NCI-H526 treated with DMSO at 0.1 percent for 48 hours (cell line): ENCODE data around the gene OR51E1.

Source experiments
- DNase-seq: peaks from one replicate; lab custom pipeline; 2025; lab: John Stamatoyannopoulos, UW

OR51E1 gene, protein sequence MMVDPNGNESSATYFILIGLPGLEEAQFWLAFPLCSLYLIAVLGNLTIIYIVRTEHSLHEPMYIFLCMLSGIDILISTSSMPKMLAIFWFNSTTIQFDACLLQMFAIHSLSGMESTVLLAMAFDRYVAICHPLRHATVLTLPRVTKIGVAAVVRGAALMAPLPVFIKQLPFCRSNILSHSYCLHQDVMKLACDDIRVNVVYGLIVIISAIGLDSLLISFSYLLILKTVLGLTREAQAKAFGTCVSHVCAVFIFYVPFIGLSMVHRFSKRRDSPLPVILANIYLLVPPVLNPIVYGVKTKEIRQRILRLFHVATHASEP

DNA sequence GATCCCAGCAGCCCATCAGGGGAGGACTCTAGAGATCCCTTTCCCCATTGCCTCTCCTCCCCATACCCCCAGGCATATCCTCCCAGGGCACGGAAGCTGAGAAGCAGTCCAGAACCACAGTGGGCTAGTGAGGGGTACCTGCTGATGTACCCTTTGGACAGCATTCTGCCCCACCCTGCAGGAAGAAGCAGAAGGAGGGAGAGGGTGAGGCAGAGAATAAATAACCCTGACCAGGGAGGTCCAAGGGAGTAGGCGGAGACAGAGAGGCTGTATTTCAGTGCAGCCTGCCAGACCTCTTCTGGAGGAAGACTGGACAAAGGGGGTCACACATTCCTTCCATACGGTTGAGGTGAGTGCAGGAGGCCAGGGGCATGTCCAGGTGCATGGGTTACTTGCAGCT is at the start of gene OR51E1:
TSS of gene OR51E1 (plus strand) at position 301 of the 400 bp plus-strand sequence. CDS start 8,545 bp downstream, outside the sequence.
- no peak for DNase-seq

DNA sequence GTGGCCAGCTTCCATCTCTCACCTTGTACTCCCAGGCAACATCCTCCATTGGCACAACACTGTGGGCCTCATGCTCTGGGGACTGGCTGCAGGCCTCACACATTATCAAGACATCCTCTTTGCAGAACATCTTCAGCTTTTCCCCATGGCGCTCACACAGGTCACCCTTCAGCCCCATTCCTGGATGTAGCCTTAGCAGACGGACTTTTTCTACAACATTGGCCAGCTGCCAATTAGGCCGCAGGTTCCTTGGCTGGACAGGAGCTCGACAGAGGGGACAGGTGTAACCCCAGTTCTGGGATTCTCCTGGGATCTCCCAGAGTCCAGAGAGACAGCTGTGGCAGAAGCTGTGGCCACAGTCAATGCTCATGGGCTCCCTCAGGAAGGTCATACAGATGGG is 38.7 kb upstream of the OR51E1 start:
- no peak for DNase-seq

DNA sequence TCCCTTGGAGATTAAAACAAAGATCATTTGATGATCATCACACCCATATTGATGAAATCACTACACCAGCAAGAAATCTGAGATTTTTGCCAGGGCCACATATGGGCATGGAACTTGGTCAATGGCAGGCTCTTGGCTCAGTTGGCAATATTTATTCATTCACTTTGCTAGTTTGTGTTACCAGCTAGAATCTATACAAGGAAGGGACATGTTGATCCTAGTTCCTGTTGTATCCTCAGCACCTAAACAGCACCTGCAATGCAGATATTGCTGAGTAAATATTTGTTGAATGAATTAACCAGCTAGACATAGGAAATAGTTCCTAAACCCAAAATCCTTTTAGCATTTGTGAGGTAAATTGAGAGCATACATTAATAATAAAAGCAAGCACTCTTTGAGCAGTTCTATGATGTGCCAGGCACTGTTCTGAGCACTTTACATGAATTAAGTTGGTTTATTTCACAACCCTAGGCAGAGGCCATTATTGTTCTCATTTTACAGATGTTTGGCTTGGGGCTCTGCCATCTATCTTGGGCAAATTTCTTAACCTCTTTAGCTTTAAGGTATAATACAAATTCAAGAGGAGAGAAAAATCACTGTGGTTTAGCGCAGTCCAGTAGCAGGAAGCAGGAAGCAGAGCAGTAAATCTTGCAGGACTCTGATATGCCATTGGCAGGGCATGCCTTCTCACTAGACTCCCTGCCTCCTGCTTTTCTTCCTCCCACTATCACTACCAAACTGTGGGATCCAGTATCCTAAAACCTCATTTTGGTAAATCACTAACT is 37.4 kb upstream of the OR51E1 start:
- no peak for DNase-seq

DNA sequence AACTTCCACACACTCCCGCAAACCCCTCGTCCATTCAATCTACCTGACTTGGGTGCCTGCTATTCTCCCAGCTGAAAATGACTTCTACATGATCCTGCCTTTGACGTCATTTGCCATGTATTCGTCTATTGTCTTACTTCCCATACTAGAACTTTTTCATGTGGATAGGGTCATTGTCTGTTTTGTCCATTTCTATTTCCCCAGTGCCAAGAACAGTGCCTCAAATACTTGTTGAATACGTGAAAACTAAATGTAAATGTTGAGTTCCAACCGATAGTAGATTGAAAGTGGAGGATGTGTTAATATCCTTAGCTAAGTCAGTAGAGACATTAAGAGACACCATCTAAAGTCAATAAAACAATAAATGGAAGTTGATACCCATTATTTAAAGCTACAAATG is 36.7 kb upstream of the OR51E1 start:
- DNase-seq, result no peak

DNA sequence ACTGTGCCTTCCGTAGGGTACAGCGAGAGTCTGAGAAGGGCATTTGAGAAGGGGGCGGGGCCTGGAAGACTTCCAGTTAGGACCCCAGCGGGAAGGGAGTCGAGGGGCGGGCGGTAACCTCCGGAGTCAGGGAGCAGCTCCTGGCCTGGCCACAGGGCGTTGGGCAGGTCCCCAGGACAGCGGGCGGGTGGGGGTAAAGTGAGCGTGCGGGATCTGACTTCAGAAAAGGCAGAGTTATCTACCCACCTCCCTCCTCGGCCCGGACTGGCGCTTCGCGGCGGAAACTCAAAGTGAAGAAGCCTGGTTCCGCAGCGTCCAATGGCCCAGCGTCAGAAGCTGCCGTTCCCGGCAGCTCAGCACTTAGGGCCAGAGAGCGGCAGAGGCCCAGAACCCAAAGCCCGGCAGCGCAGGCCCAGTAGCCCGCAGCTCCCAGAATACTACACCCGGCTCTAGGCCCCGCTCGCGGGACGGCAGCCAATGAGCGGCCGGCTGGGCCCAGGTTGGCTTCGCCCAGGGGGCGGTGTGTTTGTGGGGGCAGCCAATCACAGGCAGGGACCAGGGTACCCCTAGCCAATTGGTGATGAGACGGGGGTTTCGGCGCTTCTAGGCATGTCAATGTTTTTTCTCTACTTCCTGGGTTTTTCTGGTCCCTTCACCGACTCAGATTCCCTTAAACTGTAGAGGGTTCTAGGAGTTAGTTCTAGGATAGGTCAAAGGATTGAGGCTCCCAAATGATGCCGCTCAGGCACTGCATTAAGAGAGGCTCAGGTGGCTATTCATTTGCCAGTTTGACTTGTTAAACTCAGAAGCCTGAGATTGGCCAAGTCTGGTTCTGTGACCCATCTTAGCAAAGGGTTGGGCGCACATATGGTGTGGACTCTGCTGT is 35.8 kb upstream of the OR51E1 start, which contains the start of gene TRIM68:
TSS of gene TRIM68 (minus strand) at position 451 of the 886 bp plus-strand sequence. CDS start 2,727 bp downstream, outside the sequence.
- peak; percentile 94 for DNase-seq

DNA sequence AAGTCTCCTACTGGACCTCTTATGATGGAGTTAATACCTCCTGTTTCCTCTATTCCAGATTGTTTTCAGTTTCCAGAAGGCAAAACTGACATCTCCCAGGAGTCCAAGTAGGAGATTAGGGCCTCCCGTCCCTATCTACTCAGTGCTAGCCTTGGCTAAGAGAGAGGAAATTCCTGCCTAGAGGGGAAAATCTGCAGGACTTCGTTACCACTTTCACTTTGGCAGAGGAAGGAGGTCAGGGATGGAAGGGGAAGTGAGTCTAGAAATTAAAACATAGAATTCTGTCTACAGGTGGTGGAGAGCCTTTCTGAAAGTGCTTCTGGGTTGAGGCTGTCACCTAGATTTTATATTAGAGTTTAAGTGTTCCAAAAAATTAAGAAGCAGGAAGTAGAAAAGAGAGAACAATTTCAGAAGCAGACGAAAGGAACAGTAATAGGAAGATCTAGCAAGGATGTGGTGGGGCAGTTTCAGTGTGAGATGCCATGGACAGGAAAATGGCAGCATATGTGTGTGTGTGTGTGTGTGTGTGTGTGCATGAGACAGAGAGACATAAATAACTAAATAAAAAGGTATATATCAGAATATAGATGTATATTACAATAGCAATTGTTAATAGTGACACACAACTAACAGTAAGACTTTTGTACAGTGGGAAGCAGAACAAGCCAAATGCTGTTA is 33.4 kb upstream of the OR51E1 start:
- no peak for DNase-seq

DNA sequence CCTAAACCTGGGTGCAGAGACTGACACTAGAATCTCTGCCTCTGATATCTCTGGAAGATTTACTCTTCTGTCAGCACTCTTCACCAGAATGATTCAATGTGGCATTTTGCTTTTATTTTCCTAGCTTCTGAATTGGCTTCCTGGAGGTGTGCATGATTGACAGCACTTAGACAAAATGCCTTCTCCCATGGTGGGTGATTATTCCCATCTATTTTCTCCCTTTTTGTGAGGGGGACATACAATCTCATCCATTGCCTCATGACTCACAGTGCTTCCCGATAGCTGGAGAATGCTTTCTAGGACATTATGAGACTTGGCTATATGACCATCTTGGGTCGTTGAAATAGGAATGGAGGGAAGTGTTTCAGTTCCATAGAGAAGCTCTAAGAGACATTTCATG is 31.8 kb upstream of the OR51E1 start:
- DNase-seq, result no peak

DNA sequence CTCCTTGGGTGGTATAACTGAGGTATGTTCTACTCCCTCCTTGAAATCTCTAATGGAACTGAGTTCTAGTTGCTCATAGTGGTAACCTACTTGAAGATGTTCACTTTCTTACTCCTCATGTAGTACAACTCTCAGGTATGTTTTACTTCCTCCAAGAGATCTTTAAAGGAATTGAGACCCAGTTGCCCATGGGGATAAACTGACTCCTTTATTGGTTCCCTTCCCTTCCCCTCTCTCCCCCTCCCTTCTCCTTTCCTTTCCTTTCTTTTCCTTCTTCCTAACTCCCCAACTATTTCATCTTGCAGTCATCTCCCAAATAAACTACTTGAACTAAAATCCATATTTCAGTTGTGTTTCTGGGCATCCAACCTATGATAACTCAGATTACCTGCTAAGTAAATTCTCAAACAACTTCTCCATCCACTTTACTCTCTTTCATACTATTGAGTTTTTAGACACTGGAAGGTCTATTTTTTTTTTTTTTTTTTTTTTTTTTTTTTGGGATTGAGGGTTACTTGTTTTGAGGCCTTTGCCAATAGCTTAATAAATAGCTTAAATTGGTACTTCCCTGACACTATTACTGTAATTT is 27.8 kb upstream of the OR51E1 start:
- no peak for DNase-seq

DNA sequence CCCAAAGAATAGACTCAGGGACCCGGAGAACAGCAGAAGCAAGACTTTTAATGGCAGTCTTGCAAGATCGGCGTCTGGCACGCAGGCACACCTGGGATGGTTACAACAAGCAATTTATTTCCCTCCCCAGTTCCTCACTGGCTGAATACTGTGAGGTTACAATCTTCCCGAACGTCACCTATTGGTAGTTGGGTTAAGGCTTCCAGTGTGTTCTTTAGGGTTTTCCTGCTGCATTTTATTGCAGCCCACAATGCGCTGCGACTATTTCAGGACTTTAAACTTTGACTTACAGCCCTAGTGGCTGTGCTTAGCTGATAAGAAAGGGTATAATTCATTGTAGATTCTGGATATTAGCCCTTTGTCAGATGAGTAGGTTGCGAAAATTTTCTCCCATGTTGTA is 24.3 kb upstream of the OR51E1 start:
- no peak for DNase-seq

DNA sequence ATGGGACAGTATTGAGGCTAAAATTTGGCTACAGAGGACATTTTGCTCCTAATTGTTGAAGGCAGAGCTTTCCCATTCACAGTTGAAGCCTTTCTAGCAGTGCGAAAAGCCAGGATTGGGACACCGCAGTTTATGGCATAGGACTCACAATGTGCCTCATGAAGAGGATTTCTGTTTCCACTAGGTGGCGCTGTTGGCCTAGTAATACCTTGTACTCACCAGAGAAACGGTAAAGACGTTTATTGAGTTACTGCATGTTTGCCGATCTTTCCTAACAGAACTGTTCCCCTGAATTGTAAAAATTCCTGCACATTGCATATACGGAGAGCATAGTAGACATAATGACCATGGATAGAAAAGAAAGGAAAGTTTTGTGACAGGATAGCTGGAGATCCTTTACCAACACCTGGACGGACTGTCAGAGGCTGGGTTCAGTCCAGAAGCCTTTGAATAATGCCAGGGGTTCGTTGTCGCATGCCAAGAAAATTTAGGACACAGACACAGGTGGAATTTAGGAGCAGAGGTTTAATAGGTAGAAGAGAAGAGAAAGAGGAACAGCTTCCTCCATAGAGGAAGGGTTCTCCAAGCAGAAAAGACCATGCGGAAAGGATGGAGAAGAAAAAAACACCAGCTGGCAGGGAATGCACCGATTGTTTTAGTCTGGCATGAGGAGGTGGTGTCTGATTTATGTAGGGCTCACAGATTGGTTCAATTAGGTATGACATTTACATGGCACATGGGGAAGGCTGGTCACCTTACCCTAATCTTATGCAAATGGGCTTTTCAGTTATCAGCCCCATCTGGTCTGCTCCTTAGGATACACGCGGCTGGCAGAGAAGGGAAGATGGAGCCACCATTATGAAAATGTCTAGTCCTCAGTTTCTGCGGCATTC is 17.3 kb upstream of the OR51E1 start:
- DNase-seq, result peak; percentile 69

DNA sequence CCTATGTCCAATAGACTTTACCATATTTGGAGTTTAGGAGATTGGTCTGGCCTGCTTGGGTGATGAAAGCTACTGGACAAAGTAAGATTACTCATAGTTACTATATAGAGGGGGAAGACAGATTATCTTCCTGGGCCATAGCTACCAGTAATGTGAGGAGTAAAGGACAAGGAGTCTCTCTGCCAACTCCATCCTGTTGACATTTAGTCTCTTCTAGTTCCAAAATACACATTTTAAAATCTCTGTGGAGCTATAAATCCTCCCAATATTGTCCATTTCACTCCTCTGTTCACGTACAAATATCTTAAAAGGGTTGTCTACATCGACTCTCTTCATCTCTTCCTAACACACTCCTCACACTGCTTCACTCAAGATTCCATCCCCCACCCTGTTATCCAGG is 7.6 kb upstream of the OR51E1 start:
- no peak for DNase-seq

DNA sequence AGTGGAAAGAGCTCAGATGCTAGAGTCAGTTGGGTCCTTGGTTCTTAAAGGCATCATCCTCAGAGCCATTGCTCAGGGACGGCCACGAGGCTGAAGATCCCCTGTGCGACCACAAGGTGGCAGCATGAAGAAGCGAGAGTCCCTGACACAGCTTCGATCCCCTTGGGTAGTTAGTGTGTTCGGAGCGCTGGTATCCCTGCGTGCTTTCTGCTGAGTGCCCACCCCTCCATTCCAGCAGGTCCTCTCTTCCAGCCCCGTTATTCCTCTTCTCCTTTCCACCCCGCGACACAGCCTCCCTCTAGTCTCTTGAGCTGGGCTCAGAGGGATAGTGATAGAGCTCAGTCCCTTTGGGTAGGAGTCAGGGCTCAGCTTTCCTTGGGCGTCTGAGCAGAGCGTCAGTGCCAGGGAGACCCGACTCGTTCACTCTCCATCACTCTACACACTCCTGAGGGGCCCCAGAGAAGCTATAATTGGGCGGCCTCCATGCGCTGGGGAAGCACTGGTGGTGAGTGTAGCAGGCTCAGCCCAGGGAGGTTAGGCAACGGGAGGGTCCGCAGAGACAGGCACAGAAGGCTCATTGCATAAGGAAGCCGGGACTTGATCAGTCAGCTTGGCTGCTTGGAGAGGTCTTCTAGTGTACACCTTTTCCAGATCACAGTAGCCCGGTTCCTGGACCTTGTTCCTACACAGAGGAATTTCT is 6.7 kb upstream of the OR51E1 start, which contains the start of gene OR51D1:
TSS of gene OR51D1 (plus strand) at position 516 of the 700 bp plus-strand sequence. CDS start 2,314 bp downstream, outside the sequence.
- peak; percentile 65 for DNase-seq

DNA sequence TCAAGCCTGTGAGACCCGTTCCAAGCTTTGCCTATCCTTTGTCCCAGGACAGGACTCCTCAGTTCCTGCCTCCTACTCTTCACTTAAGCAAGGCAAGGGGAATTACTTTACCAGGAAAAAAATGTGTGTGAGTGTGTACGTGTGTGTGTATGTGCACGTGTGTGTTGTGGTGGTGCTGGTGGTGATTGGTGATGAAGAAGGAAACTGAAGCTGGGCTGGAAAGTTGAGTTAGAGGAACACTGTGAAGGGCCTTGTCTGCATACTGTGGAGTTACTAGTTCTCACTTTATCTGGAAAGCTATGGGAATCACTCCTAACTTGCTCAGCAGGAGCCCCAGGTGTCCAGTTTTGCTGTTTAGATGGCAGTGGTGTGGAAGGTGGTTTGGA is 6.1 kb upstream of the OR51E1 start:
- no peak for DNase-seq

DNA sequence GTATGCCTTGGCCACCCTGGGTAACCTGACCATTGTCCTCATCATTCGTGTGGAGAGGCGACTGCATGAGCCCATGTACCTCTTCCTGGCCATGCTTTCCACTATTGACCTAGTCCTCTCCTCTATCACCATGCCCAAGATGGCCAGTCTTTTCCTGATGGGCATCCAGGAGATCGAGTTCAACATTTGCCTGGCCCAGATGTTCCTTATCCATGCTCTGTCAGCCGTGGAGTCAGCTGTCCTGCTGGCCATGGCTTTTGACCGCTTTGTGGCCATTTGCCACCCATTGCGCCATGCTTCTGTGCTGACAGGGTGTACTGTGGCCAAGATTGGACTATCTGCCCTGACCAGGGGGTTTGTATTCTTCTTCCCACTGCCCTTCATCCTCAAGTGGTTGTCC is 3.9 kb upstream of the OR51E1 start:
- no peak for DNase-seq

DNA sequence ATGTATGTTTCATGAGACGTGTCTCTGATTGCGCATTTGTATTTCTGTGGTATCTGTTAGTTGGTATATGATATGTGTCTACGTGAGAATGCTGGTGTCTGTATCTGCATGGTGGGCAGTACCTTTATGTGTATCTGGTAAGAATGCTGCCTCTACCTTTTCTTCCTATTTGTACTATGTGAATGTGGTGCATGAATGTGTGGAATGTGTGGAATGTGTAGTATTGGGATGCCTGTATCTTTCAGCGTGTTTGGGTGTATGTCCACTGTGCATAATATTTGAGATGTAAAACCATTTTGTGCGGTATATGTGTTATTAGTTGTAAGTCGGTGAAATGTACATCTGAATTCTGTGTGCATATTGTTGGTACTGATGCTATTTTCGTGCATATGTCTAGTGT is 2.3 kb upstream of the OR51E1 start:
- no peak for DNase-seq

DNA sequence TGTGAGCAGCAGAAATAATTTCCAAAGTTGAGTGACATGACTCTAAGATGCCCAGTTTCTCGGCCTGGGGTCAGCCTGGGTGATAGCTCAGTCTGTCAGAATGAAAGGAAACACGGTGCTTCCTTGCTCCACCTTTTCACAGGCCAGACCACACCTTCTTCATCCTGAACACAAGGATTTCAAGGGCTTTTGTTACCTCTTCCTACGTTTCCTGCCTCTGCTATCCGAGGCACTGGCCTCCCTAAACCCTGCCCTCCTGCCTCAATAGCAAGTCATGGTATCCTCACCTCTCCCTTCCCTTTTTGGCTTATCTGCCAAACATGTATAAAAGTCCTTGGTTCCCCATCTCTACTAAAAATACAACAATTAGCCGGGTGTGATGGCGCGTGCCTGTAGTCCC is 1.7 kb upstream of the OR51E1 start:
- no peak for DNase-seq

DNA sequence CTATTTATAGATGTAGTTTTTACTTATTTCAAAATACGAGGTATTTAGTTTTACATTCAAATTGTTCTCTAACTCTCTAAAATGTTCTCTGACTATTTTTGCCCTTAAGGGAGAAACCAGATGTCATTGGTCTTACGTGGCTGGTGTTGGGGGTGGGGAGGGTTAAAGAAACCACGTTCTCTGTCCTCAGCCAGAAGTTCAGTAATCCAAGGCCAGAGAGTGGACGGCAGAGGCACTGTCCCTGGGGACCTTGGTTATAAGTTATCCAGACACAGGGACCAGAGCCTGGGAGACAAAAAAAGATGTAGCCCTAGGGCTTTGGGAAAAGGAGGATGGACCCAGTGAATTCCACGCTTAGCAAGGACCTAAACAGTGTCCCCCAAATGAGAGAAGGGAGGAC is 706 bp upstream of the OR51E1 start:
- DNase-seq, result no peak

DNA sequence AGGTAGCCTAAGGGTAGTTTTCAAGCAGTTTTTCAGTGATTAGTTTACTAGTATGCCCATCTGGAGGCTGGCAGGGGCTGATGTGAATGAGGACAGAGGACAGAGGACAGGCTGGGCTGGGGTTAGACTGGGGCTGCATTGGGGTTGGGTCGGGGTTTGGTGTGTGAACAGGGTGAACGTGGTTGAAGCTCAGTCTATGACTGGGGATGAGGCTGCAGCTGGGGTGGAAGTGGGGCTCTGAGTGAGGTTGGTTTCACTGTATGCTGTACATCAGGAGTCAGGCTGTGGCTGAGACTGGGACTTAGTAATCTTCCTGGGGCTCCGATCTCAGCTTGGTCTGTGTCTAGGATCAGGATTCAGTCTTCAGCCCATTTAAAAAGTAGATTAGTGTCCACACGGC is 451 bp downstream of the OR51E1 start:
- no peak for DNase-seq

DNA sequence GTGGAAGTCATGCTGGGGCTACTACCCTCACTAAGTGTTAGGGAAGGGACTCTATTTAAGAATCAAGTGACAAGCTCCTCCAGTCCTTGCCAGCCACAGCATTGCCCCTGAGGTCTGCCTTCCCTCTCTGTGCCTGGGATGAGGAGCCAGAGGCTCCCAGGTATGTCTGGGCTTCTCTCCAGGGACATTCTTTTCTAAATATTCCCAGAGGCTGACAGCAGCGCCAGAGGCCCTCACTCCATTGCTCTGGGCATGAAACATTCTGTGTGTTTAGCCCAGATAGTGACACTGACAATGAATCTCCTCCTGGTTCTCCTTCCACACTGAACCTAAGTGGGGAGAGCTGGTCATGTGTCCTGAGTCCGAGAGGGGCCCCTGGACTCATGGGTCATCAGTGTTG is 2.2 kb downstream of the OR51E1 start:
- DNase-seq, result no peak

DNA sequence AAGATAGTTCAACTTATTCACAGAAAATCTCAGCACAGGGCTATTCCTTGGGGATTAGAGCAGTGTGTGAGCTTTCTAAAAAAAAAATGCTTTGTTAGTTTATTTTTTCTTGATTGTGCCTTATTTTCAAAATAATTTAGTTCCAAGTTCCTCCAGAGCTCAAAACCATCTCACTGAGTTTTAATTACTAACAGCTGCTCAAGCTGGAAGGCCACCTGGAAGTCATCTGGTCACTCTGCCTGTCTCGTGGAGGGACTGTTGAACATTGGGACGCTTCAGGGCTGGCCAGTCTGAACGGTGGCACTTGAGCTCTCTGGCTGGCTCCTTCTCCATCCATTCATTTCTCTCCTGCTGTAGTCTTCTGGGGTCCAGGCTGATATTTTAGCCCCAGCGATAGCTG is 4.0 kb downstream of the OR51E1 start:
- no peak for DNase-seq
